WTC11 (cell line): Measurements from ENCODE around the gene PMAIP1. TPM values are rescaled to one million over a fixed set of nuclear protein-coding genes. Genes with fewer than 3 reads are reported as not detected.

Source experiments
- ATAC-seq: fragments of 200-7000 bp; cut with Tn5 transposase; 2 replicates; pipeline ENCODE4 v1.10.0; 2021; ENCODE audit warnings: mild to moderate bottlenecking, moderate library complexity
- CTCF ChIA-PET: fragments of 300-600 bp; sonication (Branson Sonifier 250); formaldehyde crosslinking; loops from one replicate; lab custom pipeline; 2021; ENCODE audit warnings: antibody characterized with exemption; lab: Charles Lee
- POLR2A ChIA-PET: fragments of 350-600 bp; sonication (Branson Sonifier 250); formaldehyde crosslinking; loops from one replicate; lab custom pipeline; 2021; ENCODE audit warnings: antibody characterized with exemption; lab: Charles Lee
- DNase-seq: peaks from one replicate; pipeline ENCODE4 v3.0.0; 2021; ENCODE audit warnings: low spot score
- H3K27ac Mint-ChIP-seq: 2 replicates; pipeline ENCODE4 v1.8.0; 2021; ENCODE audit warnings: mixed read lengths
- H3K27me3 Mint-ChIP-seq: 2 replicates; pipeline ENCODE4 v1.8.0; 2021; ENCODE audit warnings: low read depth, mild to moderate bottlenecking, moderate library complexity, mixed read lengths
- H3K36me3 Mint-ChIP-seq: 2 replicates; pipeline ENCODE4 v1.8.0; 2021; ENCODE audit warnings: mixed read lengths
- H3K4me1 Mint-ChIP-seq: 2 replicates; pipeline ENCODE4 v1.8.0; 2022; ENCODE audit warnings: mixed read lengths
- H3K4me3 Mint-ChIP-seq: 2 replicates; pipeline ENCODE4 v1.8.0; 2021; ENCODE audit warnings: mild to moderate bottlenecking, moderate library complexity, mixed read lengths
- H3K9me3 Mint-ChIP-seq: 2 replicates; pipeline ENCODE4 v1.8.0; 2021; ENCODE audit warnings: mixed read lengths
- ATF1 ChIP-seq: sonication (generic); formaldehyde crosslinking; IDR thresholded peaks from 2 replicates; pipeline ENCODE4 v1.8.1; 2023; ENCODE audit warnings: mild to moderate bottlenecking, moderate library complexity, missing genetic modification reagents
- CREB1 ChIP-seq: sonication (generic); formaldehyde crosslinking; IDR thresholded peaks from 2 replicates; pipeline ENCODE4 v1.8.0; 2023; ENCODE audit warnings: mild to moderate bottlenecking, missing genetic modification reagents
- FOXK1 ChIP-seq: sonication (generic); formaldehyde crosslinking; IDR thresholded peaks from 2 replicates; pipeline ENCODE4 v1.8.0; 2022; ENCODE audit warnings: mild to moderate bottlenecking, moderate library complexity, missing genetic modification reagents
- FOXP1 ChIP-seq: sonication (generic); formaldehyde crosslinking; IDR thresholded peaks from 2 replicates; pipeline ENCODE4 v1.8.0; 2022; ENCODE audit warnings: missing genetic modification reagents, mild to moderate bottlenecking, moderate library complexity, borderline replicate concordance
- HMGA2 ChIP-seq: fragments of 250-450 bp; sonication (Bioruptor Pico); IDR thresholded peaks from 2 replicates; pipeline ENCODE4 v1.4.0; 2021; ENCODE audit warnings: mild to moderate bottlenecking, moderate library complexity
- JUN ChIP-seq: sonication (generic); formaldehyde crosslinking; IDR thresholded peaks from 2 replicates; pipeline ENCODE4 v1.8.0; 2023; ENCODE audit warnings: mild to moderate bottlenecking, missing genetic modification reagents
- MYBL2 ChIP-seq: sonication (generic); formaldehyde crosslinking; IDR thresholded peaks from 2 replicates; pipeline ENCODE4 v1.8.1; 2023; ENCODE audit warnings: mild to moderate bottlenecking, moderate library complexity, missing genetic modification reagents
- NR1H2 ChIP-seq: sonication (generic); formaldehyde crosslinking; IDR thresholded peaks from 2 replicates; pipeline ENCODE4 v1.9.0; 2021; ENCODE audit warnings: mild to moderate bottlenecking, moderate library complexity, missing genetic modification reagents
- SOX15 ChIP-seq: fragments of 250-450 bp; sonication (Bioruptor Pico); IDR thresholded peaks from 2 replicates; pipeline ENCODE4 v1.9.0; 2021; ENCODE audit warnings: mild to moderate bottlenecking
- ZNF138 ChIP-seq: sonication (generic); formaldehyde crosslinking; conservative IDR thresholded peaks from 2 replicates; pipeline ENCODE4 v1.8.1; 2022; ENCODE audit warnings: mild to moderate bottlenecking, moderate library complexity, missing genetic modification reagents
- ZNF219 ChIP-seq: sonication (generic); formaldehyde crosslinking; IDR thresholded peaks from 2 replicates; pipeline ENCODE4 v1.8.0; 2023; ENCODE audit warnings: missing genetic modification reagents, mild to moderate bottlenecking, borderline replicate concordance
- ZNF416 ChIP-seq: fragments of 250-450 bp; sonication (Bioruptor Pico); IDR thresholded peaks from 2 replicates; pipeline ENCODE4 v1.9.0; 2021; ENCODE audit warnings: mild to moderate bottlenecking, inconsistent platforms
- ZNF423 ChIP-seq: fragments of 250-450 bp; sonication (Bioruptor Pico); IDR thresholded peaks from 2 replicates; pipeline ENCODE4 v2.1.2; 2022; ENCODE audit warnings: mild to moderate bottlenecking, moderate library complexity
- total RNA-seq: library from RNA; stranded (reverse); gene quantifications from 3 replicates; pipeline ENCODE4 v1.2.3, GENCODE V29; 2021
- TF ChIP-seq, protein P1 (sequence below): sonication (generic); formaldehyde crosslinking; IDR thresholded peaks from 2 replicates; pipeline ENCODE4 v1.8.1; 2023; ENCODE audit warnings: mild to moderate bottlenecking, moderate library complexity, missing genetic modification reagents
- TF ChIP-seq, protein P2 (sequence below): fragments of 250-450 bp; sonication (Bioruptor Pico); IDR thresholded peaks from 2 replicates; pipeline ENCODE4 v2.1.2; 2022; ENCODE audit warnings: mild to moderate bottlenecking, moderate library complexity
- TF ChIP-seq, protein P3 (sequence below): sonication (generic); formaldehyde crosslinking; IDR thresholded peaks from 2 replicates; pipeline ENCODE4 v1.8.0; 2023; ENCODE audit warnings: missing genetic modification reagents
- TF ChIP-seq, protein P4 (sequence below): sonication (generic); formaldehyde crosslinking; IDR thresholded peaks from 2 replicates; pipeline ENCODE4 v1.8.0; 2022; ENCODE audit warnings: mild to moderate bottlenecking, missing genetic modification reagents
- TF ChIP-seq, protein P5 (sequence below): sonication (generic); formaldehyde crosslinking; IDR thresholded peaks from 2 replicates; pipeline ENCODE4 v1.8.0; 2022; ENCODE audit warnings: mild to moderate bottlenecking, missing genetic modification reagents
- TF ChIP-seq, protein P6 (sequence below): fragments of 250-450 bp; sonication (Bioruptor Pico); IDR thresholded peaks from 2 replicates; pipeline ENCODE4 v1.8.0; 2021; ENCODE audit warnings: mild to moderate bottlenecking
- TF ChIP-seq, protein P7 (sequence below): sonication (generic); formaldehyde crosslinking; IDR thresholded peaks from 2 replicates; pipeline ENCODE4 v1.8.1; 2022; ENCODE audit warnings: missing genetic modification reagents, borderline replicate concordance
- TF ChIP-seq, protein P8 (sequence below): sonication (generic); formaldehyde crosslinking; IDR thresholded peaks from 2 replicates; pipeline ENCODE4 v1.8.0; 2022; ENCODE audit warnings: mild to moderate bottlenecking, missing genetic modification reagents

Gene PMAIP1
- total RNA-seq, 1 experiment from 2014 or later = 152 TPM

DNA sequence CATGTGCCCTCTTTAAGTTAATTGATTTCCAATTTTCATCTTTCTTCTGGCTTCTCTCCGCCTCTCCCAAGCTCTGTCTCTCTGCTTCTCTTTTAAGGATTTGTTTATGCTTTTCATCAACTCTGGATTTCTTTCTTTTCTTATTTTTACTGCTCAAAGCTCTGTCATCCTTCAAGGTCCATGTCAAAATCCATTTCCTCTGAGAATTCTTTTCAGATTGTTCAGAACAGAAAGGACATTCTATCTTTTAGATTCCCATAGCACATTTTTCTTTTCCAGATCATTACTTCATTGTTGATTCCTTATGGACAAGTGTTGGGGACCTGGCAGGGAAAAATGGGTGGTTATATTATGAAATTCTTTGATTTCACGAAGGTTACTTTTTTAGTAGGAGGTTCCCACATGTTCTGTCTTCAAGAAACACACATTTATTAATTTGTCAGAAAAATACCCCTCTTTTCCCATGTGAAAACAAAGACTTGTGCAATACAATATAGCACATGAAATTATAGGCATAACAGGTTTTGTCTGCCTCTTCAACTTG lies 12.3 kb downstream of the PMAIP1 start (continued):
- TF ChIP-seq FOXP1 (CRISPR knock-in tag) (no peak), ATF1 (CRISPR knock-in tag) (no peak), ZNF219 (no peak)
- TF ChIP-seq, protein P1, sequence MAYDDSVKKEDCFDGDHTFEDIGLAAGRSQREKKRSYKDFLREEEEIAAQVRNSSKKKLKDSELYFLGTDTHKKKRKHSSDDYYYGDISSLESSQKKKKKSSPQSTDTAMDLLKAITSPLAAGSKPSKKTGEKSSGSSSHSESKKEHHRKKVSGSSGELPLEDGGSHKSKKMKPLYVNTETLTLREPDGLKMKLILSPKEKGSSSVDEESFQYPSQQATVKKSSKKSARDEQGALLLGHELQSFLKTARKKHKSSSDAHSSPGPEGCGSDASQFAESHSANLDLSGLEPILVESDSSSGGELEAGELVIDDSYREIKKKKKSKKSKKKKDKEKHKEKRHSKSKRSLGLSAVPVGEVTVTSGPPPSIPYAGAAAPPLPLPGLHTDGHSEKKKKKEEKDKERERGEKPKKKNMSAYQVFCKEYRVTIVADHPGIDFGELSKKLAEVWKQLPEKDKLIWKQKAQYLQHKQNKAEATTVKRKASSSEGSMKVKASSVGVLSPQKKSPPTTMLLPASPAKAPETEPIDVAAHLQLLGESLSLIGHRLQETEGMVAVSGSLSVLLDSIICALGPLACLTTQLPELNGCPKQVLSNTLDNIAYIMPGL (CRISPR knock-in tag) = no peak
- TF ChIP-seq, protein P2, sequence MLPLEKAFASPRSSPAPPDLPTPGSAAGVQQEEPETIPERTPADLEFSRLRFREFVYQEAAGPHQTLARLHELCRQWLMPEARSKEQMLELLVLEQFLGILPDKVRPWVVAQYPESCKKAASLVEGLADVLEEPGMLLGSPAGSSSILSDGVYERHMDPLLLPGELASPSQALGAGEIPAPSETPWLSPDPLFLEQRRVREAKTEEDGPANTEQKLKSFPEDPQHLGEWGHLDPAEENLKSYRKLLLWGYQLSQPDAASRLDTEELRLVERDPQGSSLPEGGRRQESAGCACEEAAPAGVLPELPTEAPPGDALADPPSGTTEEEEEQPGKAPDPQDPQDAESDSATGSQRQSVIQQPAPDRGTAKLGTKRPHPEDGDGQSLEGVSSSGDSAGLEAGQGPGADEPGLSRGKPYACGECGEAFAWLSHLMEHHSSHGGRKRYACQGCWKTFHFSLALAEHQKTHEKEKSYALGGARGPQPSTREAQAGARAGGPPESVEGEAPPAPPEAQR (CRISPR knock-in tag) = no peak

DNA sequence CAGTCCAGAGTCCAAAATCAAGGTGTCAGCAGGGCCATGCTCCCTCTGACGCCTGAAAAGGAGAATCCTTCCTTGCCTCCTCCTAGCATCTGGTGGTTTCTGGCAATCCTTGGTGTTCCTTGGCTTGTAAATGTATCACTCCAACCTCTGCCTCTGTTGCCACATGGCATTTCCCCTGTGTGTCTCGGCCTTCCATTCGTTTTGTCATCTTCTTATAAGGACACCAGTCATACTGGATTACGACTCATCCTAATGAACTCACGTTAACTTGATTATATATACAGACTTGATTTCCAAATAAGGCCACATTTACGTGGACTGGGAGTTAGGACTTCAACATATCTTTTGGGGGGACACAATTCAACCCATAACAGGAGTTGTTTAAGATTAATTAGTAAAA lies 15.8 kb downstream of the PMAIP1 start:
- POLR2A ChIA-PET = no interaction called here
- peaks cover 7% of the 10 kb centered on the region for H3K9me3 Mint-ChIP-seq
- H3K27me3 Mint-ChIP-seq = no peaks in the 10 kb centered on the region; the same call in 1 of the 2 replicates
- TF ChIP-seq SOX15 (CRISPR knock-in tag) (no peak), NR1H2 (no peak), JUN (CRISPR knock-in tag) (no peak), HMGA2 (CRISPR knock-in tag) (no peak), ZNF416 (CRISPR knock-in tag) (no peak), ZNF423 (no peak), FOXK1 (CRISPR knock-in tag) (no peak), MYBL2 (CRISPR knock-in tag) (no peak), ATF1 (CRISPR knock-in tag) (no peak), ZNF138 (CRISPR knock-in tag) (no peak), CREB1 (CRISPR knock-in tag) (no peak)
- TF ChIP-seq, protein P3, sequence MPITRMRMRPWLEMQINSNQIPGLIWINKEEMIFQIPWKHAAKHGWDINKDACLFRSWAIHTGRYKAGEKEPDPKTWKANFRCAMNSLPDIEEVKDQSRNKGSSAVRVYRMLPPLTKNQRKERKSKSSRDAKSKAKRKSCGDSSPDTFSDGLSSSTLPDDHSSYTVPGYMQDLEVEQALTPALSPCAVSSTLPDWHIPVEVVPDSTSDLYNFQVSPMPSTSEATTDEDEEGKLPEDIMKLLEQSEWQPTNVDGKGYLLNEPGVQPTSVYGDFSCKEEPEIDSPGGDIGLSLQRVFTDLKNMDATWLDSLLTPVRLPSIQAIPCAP = no peak
- TF ChIP-seq, protein P4, sequence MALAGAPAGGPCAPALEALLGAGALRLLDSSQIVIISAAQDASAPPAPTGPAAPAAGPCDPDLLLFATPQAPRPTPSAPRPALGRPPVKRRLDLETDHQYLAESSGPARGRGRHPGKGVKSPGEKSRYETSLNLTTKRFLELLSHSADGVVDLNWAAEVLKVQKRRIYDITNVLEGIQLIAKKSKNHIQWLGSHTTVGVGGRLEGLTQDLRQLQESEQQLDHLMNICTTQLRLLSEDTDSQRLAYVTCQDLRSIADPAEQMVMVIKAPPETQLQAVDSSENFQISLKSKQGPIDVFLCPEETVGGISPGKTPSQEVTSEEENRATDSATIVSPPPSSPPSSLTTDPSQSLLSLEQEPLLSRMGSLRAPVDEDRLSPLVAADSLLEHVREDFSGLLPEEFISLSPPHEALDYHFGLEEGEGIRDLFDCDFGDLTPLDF = no peak
- TF ChIP-seq, protein P5, sequence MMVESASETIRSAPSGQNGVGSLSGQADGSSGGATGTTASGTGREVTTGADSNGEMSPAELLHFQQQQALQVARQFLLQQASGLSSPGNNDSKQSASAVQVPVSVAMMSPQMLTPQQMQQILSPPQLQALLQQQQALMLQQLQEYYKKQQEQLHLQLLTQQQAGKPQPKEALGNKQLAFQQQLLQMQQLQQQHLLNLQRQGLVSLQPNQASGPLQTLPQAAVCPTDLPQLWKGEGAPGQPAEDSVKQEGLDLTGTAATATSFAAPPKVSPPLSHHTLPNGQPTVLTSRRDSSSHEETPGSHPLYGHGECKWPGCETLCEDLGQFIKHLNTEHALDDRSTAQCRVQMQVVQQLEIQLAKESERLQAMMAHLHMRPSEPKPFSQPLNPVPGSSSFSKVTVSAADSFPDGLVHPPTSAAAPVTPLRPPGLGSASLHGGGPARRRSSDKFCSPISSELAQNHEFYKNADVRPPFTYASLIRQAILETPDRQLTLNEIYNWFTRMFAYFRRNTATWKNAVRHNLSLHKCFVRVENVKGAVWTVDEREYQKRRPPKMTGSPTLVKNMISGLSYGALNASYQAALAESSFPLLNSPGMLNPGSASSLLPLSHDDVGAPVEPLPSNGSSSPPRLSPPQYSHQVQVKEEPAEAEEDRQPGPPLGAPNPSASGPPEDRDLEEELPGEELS (CRISPR knock-in tag) = no peak
- TF ChIP-seq, protein P6, sequence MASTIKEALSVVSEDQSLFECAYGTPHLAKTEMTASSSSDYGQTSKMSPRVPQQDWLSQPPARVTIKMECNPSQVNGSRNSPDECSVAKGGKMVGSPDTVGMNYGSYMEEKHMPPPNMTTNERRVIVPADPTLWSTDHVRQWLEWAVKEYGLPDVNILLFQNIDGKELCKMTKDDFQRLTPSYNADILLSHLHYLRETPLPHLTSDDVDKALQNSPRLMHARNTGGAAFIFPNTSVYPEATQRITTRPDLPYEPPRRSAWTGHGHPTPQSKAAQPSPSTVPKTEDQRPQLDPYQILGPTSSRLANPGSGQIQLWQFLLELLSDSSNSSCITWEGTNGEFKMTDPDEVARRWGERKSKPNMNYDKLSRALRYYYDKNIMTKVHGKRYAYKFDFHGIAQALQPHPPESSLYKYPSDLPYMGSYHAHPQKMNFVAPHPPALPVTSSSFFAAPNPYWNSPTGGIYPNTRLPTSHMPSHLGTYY (CRISPR knock-in tag) = no peak
- TF ChIP-seq, protein P7, sequence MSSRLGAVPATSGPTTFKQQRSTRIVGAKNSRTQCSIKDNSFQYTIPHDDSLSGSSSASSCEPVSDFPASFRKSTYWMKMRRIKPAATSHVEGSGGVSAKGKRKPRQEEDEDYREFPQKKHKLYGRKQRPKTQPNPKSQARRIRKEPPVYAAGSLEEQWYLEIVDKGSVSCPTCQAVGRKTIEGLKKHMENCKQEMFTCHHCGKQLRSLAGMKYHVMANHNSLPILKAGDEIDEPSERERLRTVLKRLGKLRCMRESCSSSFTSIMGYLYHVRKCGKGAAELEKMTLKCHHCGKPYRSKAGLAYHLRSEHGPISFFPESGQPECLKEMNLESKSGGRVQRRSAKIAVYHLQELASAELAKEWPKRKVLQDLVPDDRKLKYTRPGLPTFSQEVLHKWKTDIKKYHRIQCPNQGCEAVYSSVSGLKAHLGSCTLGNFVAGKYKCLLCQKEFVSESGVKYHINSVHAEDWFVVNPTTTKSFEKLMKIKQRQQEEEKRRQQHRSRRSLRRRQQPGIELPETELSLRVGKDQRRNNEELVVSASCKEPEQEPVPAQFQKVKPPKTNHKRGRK (CRISPR knock-in tag) = no peak
- TF ChIP-seq, protein P8, sequence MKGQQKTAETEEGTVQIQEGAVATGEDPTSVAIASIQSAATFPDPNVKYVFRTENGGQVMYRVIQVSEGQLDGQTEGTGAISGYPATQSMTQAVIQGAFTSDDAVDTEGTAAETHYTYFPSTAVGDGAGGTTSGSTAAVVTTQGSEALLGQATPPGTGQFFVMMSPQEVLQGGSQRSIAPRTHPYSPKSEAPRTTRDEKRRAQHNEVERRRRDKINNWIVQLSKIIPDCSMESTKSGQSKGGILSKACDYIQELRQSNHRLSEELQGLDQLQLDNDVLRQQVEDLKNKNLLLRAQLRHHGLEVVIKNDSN (CRISPR knock-in tag) = no peak
- H3K4me3 Mint-ChIP-seq = no peak overlapping the region
- CTCF ChIA-PET = no interaction called here
- H3K36me3 Mint-ChIP-seq = no peaks in the 10 kb centered on the region; the same call in 1 of the 2 replicates
- H3K27ac Mint-ChIP-seq = no peak overlapping the region
- ATAC-seq (no peak), DNase-seq (no peak)
- peaks cover 28% of the 10 kb centered on the region for H3K4me1 Mint-ChIP-seq
